Neural progenitor cell (in vitro differentiated cells): ENCODE data around the gene FAM53B. TPM values are rescaled to one million over a fixed set of nuclear protein-coding genes. Genes with fewer than 3 reads are reported as not detected.
"Not testable (repeated sequence)": the region's sequence is repeated elsewhere in the genome, so short reads cannot be mapped to it uniquely, and the experiment has no call there.

ENCODE experiments used
- DNase-seq: peaks from one replicate; pipeline ENCODE4 v3.0.0-alpha.2; 2016; ENCODE audit warnings: low spot score
- H2AFZ ChIP-seq: fragments of 200-600 bp; sonication (generic); replicated peaks from 2 replicates; pipeline ENCODE4 v1.6.1; 2016; ENCODE audit warnings: antibody characterized with exemption
- H3F3A ChIP-seq: fragments of 200-600 bp; sonication (generic); 2 replicates; pipeline ENCODE4 v1.6.1; 2016; ENCODE audit warnings: antibody characterized with exemption, low read depth
- H3K27ac ChIP-seq: fragments of 200-600 bp; sonication (generic); 2 replicates; pipeline ENCODE4 v1.5.1; 2016; ENCODE audit warnings: mild to moderate bottlenecking
- H3K27me3 ChIP-seq: fragments of 200-600 bp; sonication (generic); 2 replicates; pipeline ENCODE4 v1.6.1; 2016; ENCODE audit warnings: mild to moderate bottlenecking, moderate library complexity
- H3K36me3 ChIP-seq: fragments of 200-600 bp; sonication (generic); 2 replicates; pipeline ENCODE4 v1.5.1; 2016
- H3K4me1 ChIP-seq: fragments of 200-600 bp; sonication (generic); 2 replicates; pipeline ENCODE4 v1.6.1; 2016; ENCODE audit warnings: mixed run types
- H3K4me2 ChIP-seq: fragments of 200-600 bp; sonication (generic); 2 replicates; pipeline ENCODE4 v1.6.1; 2016
- H3K4me3 ChIP-seq: fragments of 200-600 bp; sonication (generic); 2 replicates; pipeline ENCODE4 v1.5.1; 2016
- H3K79me2 ChIP-seq: fragments of 200-600 bp; sonication (generic); 2 replicates; pipeline ENCODE4 v1.6.1; 2016; ENCODE audit warnings: low read depth
- H3K9ac ChIP-seq: fragments of 200-600 bp; sonication (generic); 2 replicates; pipeline ENCODE4 v1.6.1; 2016
- H3K9me3 ChIP-seq: fragments of 200-600 bp; sonication (generic); 2 replicates; pipeline ENCODE4 v1.5.1; 2016; ENCODE audit warnings: low read depth
- H4K20me1 ChIP-seq: fragments of 200-600 bp; sonication (generic); 2 replicates; pipeline ENCODE4 v1.6.1; 2016; ENCODE audit warnings: low read depth
- H3K27ac Mint-ChIP-seq: 3 replicates; pipeline ENCODE4 v1.8.0; 2021; ENCODE audit warnings: mixed read lengths
- H3K27me3 Mint-ChIP-seq: 2 replicates; pipeline ENCODE4 v1.8.0; 2022; ENCODE audit warnings: low read depth, mild to moderate bottlenecking, inconsistent platforms, moderate library complexity, mixed read lengths; ENCODE audit not compliant: insufficient read depth
- H3K36me3 Mint-ChIP-seq: 3 replicates; pipeline ENCODE4 v1.8.0; 2021; ENCODE audit warnings: mixed read lengths
- H3K4me1 Mint-ChIP-seq: 3 replicates; pipeline ENCODE4 v1.8.0; 2021; ENCODE audit warnings: mixed read lengths
- H3K4me3 Mint-ChIP-seq: 3 replicates; pipeline ENCODE4 v1.8.0; 2021; ENCODE audit warnings: mild to moderate bottlenecking, moderate library complexity, mixed read lengths
- H3K9me3 Mint-ChIP-seq: 3 replicates; pipeline ENCODE4 v1.8.0; 2020; ENCODE audit warnings: mixed read lengths
- EZH2 ChIP-seq: fragments of 200-600 bp; sonication (generic); IDR thresholded peaks from 2 replicates; pipeline ENCODE4 v1.6.1; 2017; ENCODE audit warnings: antibody characterized with exemption, mild to moderate bottlenecking, moderate library complexity
- EZH2phosphoT487 ChIP-seq: fragments of 200-600 bp; sonication (generic); IDR thresholded peaks from 2 replicates; pipeline ENCODE4 v1.6.1; 2017; ENCODE audit warnings: antibody characterized with exemption
- total RNA-seq: library from RNA; depleted of rRNA; stranded (reverse); fragments of >200 nt; gene quantifications from 2 replicates; pipeline ENCODE4 v1.2.3, GENCODE V29; 2015; ENCODE audit warnings: low replicate concordance
- TF ChIP-seq, protein P1 (sequence below): fragments of 200-600 bp; sonication (generic); IDR thresholded peaks from 2 replicates; pipeline ENCODE4 v1.5.1; 2017; ENCODE audit warnings: antibody characterized with exemption, mild to moderate bottlenecking

FAM53B gene
- total RNA-seq, 1 donor from 2014 or later = 15.3 TPM

GRCh38 chr10:124589491-124590041 is 154.6 kb downstream of the FAM53B start:
- no peaks in the 10 kb centered on the region for H3K79me2 ChIP-seq
- H3K4me1 ChIP-seq = no peaks in the 10 kb centered on the region
- no peak overlapping the region for H3K9ac ChIP-seq
- H3K27ac ChIP-seq = no peak overlapping the region
- Mint-ChIP-seq H3K27ac (no peak overlapping the region), H3K36me3 (peaks cover 4% of the 10 kb centered on the region), H3K4me1 (peaks cover 3% of the 10 kb centered on the region), H3K9me3 (peaks cover 10% of the 10 kb centered on the region), H3K27me3 (peaks cover 5% of the 10 kb centered on the region), H3K4me3 (no peak overlapping the region)
- H3K9me3 ChIP-seq = no peaks in the 10 kb centered on the region
- H3K27me3 ChIP-seq = no peaks in the 10 kb centered on the region
- TF ChIP-seq EZH2phosphoT487 = no peak
- no peak for DNase-seq
- H3K36me3 ChIP-seq = no peaks in the 10 kb centered on the region
- no peaks in the 10 kb centered on the region for H4K20me1 ChIP-seq
- H3K4me2 ChIP-seq = no peak overlapping the region
- H3K4me3 ChIP-seq = no peak overlapping the region
- H2AFZ ChIP-seq = no peak overlapping the region
- H3F3A ChIP-seq = no peaks in the 10 kb centered on the region

- H3K9me3 ChIP-seq = no peaks in the 10 kb centered on the region
- no peaks in the 10 kb centered on the region for H3K79me2 ChIP-seq
- no peak overlapping the region for H3K4me3 ChIP-seq
- no peak for TF ChIP-seq EZH2phosphoT487
- TF ChIP-seq, protein P1, sequence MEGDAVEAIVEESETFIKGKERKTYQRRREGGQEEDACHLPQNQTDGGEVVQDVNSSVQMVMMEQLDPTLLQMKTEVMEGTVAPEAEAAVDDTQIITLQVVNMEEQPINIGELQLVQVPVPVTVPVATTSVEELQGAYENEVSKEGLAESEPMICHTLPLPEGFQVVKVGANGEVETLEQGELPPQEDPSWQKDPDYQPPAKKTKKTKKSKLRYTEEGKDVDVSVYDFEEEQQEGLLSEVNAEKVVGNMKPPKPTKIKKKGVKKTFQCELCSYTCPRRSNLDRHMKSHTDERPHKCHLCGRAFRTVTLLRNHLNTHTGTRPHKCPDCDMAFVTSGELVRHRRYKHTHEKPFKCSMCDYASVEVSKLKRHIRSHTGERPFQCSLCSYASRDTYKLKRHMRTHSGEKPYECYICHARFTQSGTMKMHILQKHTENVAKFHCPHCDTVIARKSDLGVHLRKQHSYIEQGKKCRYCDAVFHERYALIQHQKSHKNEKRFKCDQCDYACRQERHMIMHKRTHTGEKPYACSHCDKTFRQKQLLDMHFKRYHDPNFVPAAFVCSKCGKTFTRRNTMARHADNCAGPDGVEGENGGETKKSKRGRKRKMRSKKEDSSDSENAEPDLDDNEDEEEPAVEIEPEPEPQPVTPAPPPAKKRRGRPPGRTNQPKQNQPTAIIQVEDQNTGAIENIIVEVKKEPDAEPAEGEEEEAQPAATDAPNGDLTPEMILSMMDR = no peak
- no peaks in the 10 kb centered on the region for H3K36me3 ChIP-seq
- Mint-ChIP-seq H3K4me1 (peaks cover 3% of the 10 kb centered on the region), H3K27ac (no peak overlapping the region), H3K27me3 (peaks cover 5% of the 10 kb centered on the region), H3K36me3 (peaks cover 4% of the 10 kb centered on the region), H3K4me3 (no peak overlapping the region), H3K9me3 (peaks cover 11% of the 10 kb centered on the region)
- no peaks in the 10 kb centered on the region for H3F3A ChIP-seq
- no peak for DNase-seq
- H2AFZ ChIP-seq = no peak overlapping the region
- H3K4me2 ChIP-seq = no peak overlapping the region
- no peaks in the 10 kb centered on the region for H4K20me1 ChIP-seq
- H3K27ac ChIP-seq = no peak overlapping the region
- no peak overlapping the region for H3K9ac ChIP-seq
- H3K4me1 ChIP-seq = no peaks in the 10 kb centered on the region
- no peaks in the 10 kb centered on the region for H3K27me3 ChIP-seq
Measured at GRCh38 chr10:124588736-124589490, 155.3 kb downstream of the FAM53B start.

GRCh38 chr10:124588341-124588735 is 155.8 kb downstream of the FAM53B start:
- H3K27me3 ChIP-seq, H3K4me2 ChIP-seq, H3K4me3 ChIP-seq, H3K27ac Mint-ChIP-seq, DNase-seq, H3K9me3 ChIP-seq, H3K4me1 Mint-ChIP-seq, H3K27me3 Mint-ChIP-seq, H3K4me3 Mint-ChIP-seq, H4K20me1 ChIP-seq, H3K4me1 ChIP-seq, H2AFZ ChIP-seq, H3K27ac ChIP-seq, H3F3A ChIP-seq, H3K79me2 ChIP-seq, H3K9ac ChIP-seq, H3K36me3 ChIP-seq, H3K36me3 Mint-ChIP-seq: not testable (repeated sequence)
- peaks cover 13% of the 10 kb centered on the region for H3K9me3 Mint-ChIP-seq

- H3K4me2 ChIP-seq = no peak overlapping the region
- TF ChIP-seq EZH2 (no peak), EZH2phosphoT487 (no peak)
- TF ChIP-seq, protein P1 = no peak
- no peak overlapping the region for H3K4me3 Mint-ChIP-seq
- H3K36me3 Mint-ChIP-seq = peaks cover 4% of the 10 kb centered on the region
- H3K4me1 Mint-ChIP-seq = peaks cover 3% of the 10 kb centered on the region
- no peaks in the 10 kb centered on the region for H3K9me3 ChIP-seq
- no peaks in the 10 kb centered on the region for H3K27me3 ChIP-seq
- H4K20me1 ChIP-seq = no peaks in the 10 kb centered on the region
- no peak for DNase-seq
- H3K27ac Mint-ChIP-seq = no peak overlapping the region
- H3K9ac ChIP-seq = no peak overlapping the region
- H3F3A ChIP-seq = no peaks in the 10 kb centered on the region
- no peak overlapping the region for H3K4me3 ChIP-seq
- no peaks in the 10 kb centered on the region for H3K4me1 ChIP-seq
- H2AFZ ChIP-seq = no peak overlapping the region
- H3K9me3 Mint-ChIP-seq = peaks cover 15% of the 10 kb centered on the region
- peaks cover 2% of the 10 kb centered on the region for H3K27me3 Mint-ChIP-seq
- H3K36me3 ChIP-seq = no peaks in the 10 kb centered on the region
- H3K79me2 ChIP-seq = no peaks in the 10 kb centered on the region
- H3K27ac ChIP-seq = no peak overlapping the region
Measured at GRCh38 chr10:124587811-124588211, 156.4 kb downstream of the FAM53B start.
